B cell (primary cell): ENCODE measurements around the gene RRAGA. TPM values are rescaled to one million over a fixed set of nuclear protein-coding genes. Genes with fewer than 3 reads are reported as not detected.
A peak's percentile ranks its signal among the peaks of the same experiment; 100 is the strongest.

Experiments
- ATAC-seq: fragments of 200-7000 bp; cut with Tn5 transposase; one replicate; pipeline ENCODE4 v1.10.0; 2021; ENCODE audit warnings: low read depth, mild to moderate bottlenecking, moderate number of reproducible peaks, moderate library complexity
- CTCF ChIA-PET: fragments of 350-600 bp; sonication (Branson Sonifier 250); formaldehyde crosslinking; loops from one replicate; lab custom pipeline; 2021; ENCODE audit warnings: antibody characterized with exemption, inconsistent platforms; lab: Charles Lee
- POLR2A ChIA-PET: fragments of 350-600 bp; sonication (Branson Sonifier 250); formaldehyde crosslinking; loops from one replicate; lab custom pipeline; 2021; ENCODE audit warnings: antibody characterized with exemption; lab: Charles Lee
- DNase-seq: peaks from one replicate; pipeline ENCODE4 v3.0.0; 2013
- H2AFZ ChIP-seq: 2 replicates; pipeline ENCODE4 v1.6.1; 2012; ENCODE audit warnings: mild to moderate bottlenecking, low read depth, low read length; ENCODE audit not compliant: insufficient read depth, poor library complexity, severe bottlenecking
- H3K27ac ChIP-seq, 2 donors: 1 replicate in 1 of 2; 2 replicates in 1 of 2; pipeline ENCODE4 v1.5.1; 2012 to 2013; ENCODE audit warnings: low read length in 2 of 2, mild to moderate bottlenecking in 2 of 2, moderate library complexity in 1 of 2
- H3K27me3 ChIP-seq, 4 experiments: fragments of 200-600 bp in 1 of 4; sonication (generic) in 1 of 4; replicated peaks in 1 of 4; 1 replicate in 2 of 4; 2 replicates in 2 of 4; pipeline versions ENCODE4 v1.6.1 to v1.7.0; 2013 to 2016; ENCODE audit warnings: low read length in 3 of 4, mild to moderate bottlenecking in 2 of 4, mixed read lengths in 1 of 4, moderate library complexity in 1 of 4; ENCODE audit not compliant: insufficient read depth in 4 of 4, control insufficient read depth in 3 of 4; ENCODE audit errors: control extremely low read depth in 1 of 4
- H3K36me3 ChIP-seq, 2 experiments: replicated peaks in 1 of 2; 1 replicate in 1 of 2; 2 replicates in 1 of 2; pipeline versions ENCODE4 v1.6.1 to v1.7.1; 2013; ENCODE audit warnings: low read length in 1 of 2; ENCODE audit not compliant: insufficient read depth in 2 of 2, control insufficient read depth in 1 of 2; ENCODE audit errors: control extremely low read depth in 1 of 2, extremely low read depth in 1 of 2
- H3K4me1 ChIP-seq, 2 donors: fragments of 200-600 bp in 1 of 2; sonication (generic) in 1 of 2; 1 replicate in 1 of 2; 2 replicates in 1 of 2; pipeline versions ENCODE4 v1.5.1 to v1.6.1; 2013 to 2017; ENCODE audit warnings: low read length in 2 of 2; ENCODE audit not compliant: control insufficient read depth in 2 of 2, insufficient read depth in 2 of 2
- H3K4me2 ChIP-seq: replicated peaks from 2 replicates; pipeline ENCODE3; 2012; ENCODE audit warnings: mild to moderate bottlenecking, low read depth, low read length; ENCODE audit not compliant: poor library complexity, severe bottlenecking
- H3K4me3 ChIP-seq, 5 experiments: fragments of 200-600 bp in 1 of 5; sonication (generic) in 1 of 5; 1 replicate in 3 of 5; 2 replicates in 2 of 5; pipeline versions ENCODE4 v1.5.1 to v1.7.0; 2011 to 2016; ENCODE audit warnings: low read length in 4 of 5, mild to moderate bottlenecking in 4 of 5, low read depth in 2 of 5, control low read depth in 1 of 5, moderate library complexity in 1 of 5; ENCODE audit not compliant: insufficient read depth in 1 of 5; ENCODE audit errors: control extremely low read depth in 1 of 5, extremely low read depth in 1 of 5
- H3K79me2 ChIP-seq: fragments of 200-600 bp; sonication (generic); one replicate; pipeline ENCODE4 v1.6.0; 2016; ENCODE audit warnings: low read length; ENCODE audit not compliant: control insufficient read depth, insufficient read depth
- H3K9ac ChIP-seq: fragments of 200-600 bp; sonication (generic); 2 replicates; pipeline ENCODE4 v1.6.1; 2017; ENCODE audit warnings: mild to moderate bottlenecking, low read length, moderate library complexity
- H3K9me3 ChIP-seq, 3 donors: one replicate each; pipeline versions ENCODE4 v1.6.1 to v1.7.1; 2013; ENCODE audit warnings: low read length in 2 of 3; ENCODE audit not compliant: control insufficient read depth in 2 of 3, insufficient read depth in 1 of 3; ENCODE audit errors: control extremely low read depth in 1 of 3
- H4K20me1 ChIP-seq: 2 replicates; pipeline ENCODE4 v1.6.0; 2012; ENCODE audit warnings: mild to moderate bottlenecking, low read length; ENCODE audit not compliant: insufficient read depth, control insufficient read depth, poor library complexity, severe bottlenecking
- H3K27ac Mint-ChIP-seq: one replicate; pipeline ENCODE4 v1.8.0; 2021; ENCODE audit warnings: mixed read lengths
- H3K27me3 Mint-ChIP-seq: one replicate; pipeline ENCODE4 v1.8.0; 2021; ENCODE audit warnings: mixed read lengths
- H3K4me1 Mint-ChIP-seq: one replicate; pipeline ENCODE4 v1.8.0; 2021; ENCODE audit warnings: mixed read lengths
- H3K4me3 Mint-ChIP-seq: one replicate; pipeline ENCODE4 v1.8.0; 2021; ENCODE audit warnings: mixed read lengths
- H3K9me3 Mint-ChIP-seq: one replicate; pipeline ENCODE4 v1.8.0; 2022; ENCODE audit warnings: mixed read lengths; ENCODE audit not compliant: insufficient read depth
- EZH2 ChIP-seq: IDR thresholded peaks from 2 replicates; pipeline ENCODE4 v1.6.1; 2012; ENCODE audit warnings: borderline replicate concordance, low read depth, mild to moderate bottlenecking, moderate library complexity, low read length; ENCODE audit not compliant: insufficient read depth, poor library complexity, severe bottlenecking
- WGBS: methylation state at CpG from one replicate; pipeline ENCODE4 v1.1.5; 2013; ENCODE audit warnings: missing lambda C conversion rate; ENCODE audit not compliant: insufficient coverage; 5-methylcytosine and 5-hydroxymethylcytosine counted together
- intact Hi-C: fragments of 100-400 bp; cut with micrococcal nuclease; formaldehyde crosslinking; loops from one replicate; pipeline ENCODE4 v1.10.0; 2022
- polyA plus RNA-seq: library from polyadenylated mRNA; depleted of rRNA; stranded (reverse); fragments of >200 nt; gene quantifications from 2 replicates; pipeline ENCODE4 v1.2.3, GENCODE V29; 2012
- total RNA-seq, 2 donors: library from RNA; stranded (reverse); fragments of 120-200 nt in 1 of 2; gene quantifications; 1 replicate in 1 of 2; 2 replicates in 1 of 2; pipeline versions ENCODE4 v1.2.3 to v1.2.4, GENCODE V29; 2013 to 2022
- TF ChIP-seq, protein P1 (sequence below): fragments of 200-600 bp; IDR thresholded peaks from one replicate; pipeline ENCODE4 v1.8.0; 2022; ENCODE audit warnings: antibody characterized with exemption, mild to moderate bottlenecking

RRAGA gene
- total and polyA plus RNA-seq, 2 donors (not counting 1 experiment from before 2014, with no cell fraction given), result 29.5 to 49.2 TPM

DNA sequence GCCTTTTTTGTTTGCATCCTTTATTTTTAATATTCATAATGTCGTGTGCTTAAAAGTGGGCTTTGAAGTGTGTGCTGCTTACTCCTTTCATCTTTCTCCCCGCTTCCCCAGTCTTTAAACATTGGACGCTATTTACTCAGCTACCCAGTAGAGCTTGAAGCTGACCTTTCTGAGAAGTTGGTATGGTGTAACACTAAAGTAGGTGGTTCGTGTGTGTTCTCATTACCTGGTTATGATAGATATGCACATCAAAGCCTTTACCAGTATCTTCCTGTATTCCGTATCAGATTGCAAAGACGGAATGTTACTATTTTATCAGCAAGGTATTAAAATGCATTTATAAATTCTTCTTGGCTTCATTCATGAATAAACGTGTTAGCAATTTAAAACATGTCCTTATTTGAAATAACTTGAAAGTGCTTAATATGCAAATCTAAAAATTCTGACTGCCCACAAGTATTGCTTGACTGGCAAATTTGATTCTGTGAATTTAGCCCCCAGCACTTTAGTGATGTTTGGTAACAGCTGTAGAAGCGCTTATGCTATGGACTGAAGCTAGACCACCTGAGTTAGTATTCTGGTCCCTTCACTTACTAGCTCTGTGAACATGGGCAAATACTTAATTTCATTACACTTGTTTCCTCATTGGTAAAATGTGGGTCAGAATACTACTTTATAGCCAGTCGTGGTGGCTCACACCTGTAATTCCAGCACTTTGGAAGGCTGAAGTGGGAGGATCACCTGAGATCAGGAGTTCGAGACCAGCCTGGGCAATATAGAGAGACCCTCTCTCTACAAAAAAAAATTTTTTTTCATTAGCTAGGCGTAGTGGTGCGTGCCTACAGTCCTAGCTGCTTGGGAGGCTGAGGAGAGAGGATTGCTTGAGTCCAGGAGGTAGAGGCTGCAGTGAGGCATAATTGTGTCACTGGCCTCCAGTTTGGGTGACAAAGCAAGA, 1.7 kb downstream of the RRAGA start:
- Histone ChIP-seq H3K79me2 (peaks cover 18% of the 10 kb centered on the region), H3K9me3 (peaks cover 0 to 3% (median 0%) of the 10 kb centered on the region in 3 donors), H3K27me3 (no peaks in the 10 kb centered on the region), H3K36me3 (peaks cover 0 to 7% of the 10 kb centered on the region in 2 experiments), H3K27ac (no peak overlapping the region), H3K9ac (peak overlapping the region; percentile 95), H2AFZ (no peak overlapping the region), H3K4me3 (peak overlapping the region; percentile 69 to 92 (median 78)), H3K4me1 (peaks cover 24 to 32% of the 10 kb centered on the region in 2 donors), H4K20me1 (no peaks in the 10 kb centered on the region), H3K4me2 (peak overlapping the region; percentile 78)
- TF ChIP-seq EZH2, result no peak
- TF ChIP-seq, protein P1, sequence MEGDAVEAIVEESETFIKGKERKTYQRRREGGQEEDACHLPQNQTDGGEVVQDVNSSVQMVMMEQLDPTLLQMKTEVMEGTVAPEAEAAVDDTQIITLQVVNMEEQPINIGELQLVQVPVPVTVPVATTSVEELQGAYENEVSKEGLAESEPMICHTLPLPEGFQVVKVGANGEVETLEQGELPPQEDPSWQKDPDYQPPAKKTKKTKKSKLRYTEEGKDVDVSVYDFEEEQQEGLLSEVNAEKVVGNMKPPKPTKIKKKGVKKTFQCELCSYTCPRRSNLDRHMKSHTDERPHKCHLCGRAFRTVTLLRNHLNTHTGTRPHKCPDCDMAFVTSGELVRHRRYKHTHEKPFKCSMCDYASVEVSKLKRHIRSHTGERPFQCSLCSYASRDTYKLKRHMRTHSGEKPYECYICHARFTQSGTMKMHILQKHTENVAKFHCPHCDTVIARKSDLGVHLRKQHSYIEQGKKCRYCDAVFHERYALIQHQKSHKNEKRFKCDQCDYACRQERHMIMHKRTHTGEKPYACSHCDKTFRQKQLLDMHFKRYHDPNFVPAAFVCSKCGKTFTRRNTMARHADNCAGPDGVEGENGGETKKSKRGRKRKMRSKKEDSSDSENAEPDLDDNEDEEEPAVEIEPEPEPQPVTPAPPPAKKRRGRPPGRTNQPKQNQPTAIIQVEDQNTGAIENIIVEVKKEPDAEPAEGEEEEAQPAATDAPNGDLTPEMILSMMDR, result no peak
- Mint-ChIP-seq H3K27ac (peak overlapping the region; percentile 99), H3K4me3 (peak overlapping the region; percentile 98), H3K27me3 (no peaks in the 10 kb centered on the region), H3K9me3 (peaks cover 2% of the 10 kb centered on the region), H3K4me1 (peaks cover 36% of the 10 kb centered on the region)
- intact Hi-C loops, result no loop called here
- DNase-seq (peak; percentile 13), ATAC-seq (no peak)
- POLR2A ChIA-PET, result interaction anchor here (0.6 kb wide), 1 partner anchor 53 kb away, joined by 11 read pairs; no protein-coding TSS in a partner anchor
- CTCF ChIA-PET, result interaction anchor here (0.9 to 4.5 kb wide), 4 partner anchors 75 to 414 kb away, joined by 4 to 25 read pairs (median 7); no protein-coding TSS in a partner anchor
- 100% methylated on average over 1 of the region's 12 CpGs for WGBS

DNA sequence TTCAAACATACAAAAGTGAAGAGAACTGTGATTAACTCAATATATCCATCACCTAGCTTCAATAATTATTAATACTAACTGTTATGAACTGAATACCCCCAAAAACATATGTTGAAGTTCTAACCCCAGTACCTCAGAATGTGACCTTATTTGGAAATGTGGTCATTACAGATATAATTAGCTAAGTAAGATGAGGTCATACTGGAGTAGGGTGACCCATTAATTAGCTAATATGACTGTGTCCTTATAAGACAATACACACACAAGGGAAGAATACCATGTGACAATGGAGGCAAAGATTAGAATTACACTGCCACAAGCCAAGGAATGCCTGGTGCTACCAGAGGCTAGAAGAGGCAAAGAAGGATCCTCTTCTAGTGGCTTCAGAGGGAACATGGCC, 7.8 kb downstream of the RRAGA start:
- no peak overlapping the region for H3K9ac ChIP-seq
- H3K79me2 ChIP-seq, result no peaks in the 10 kb centered on the region
- no peaks in the 10 kb centered on the region for H4K20me1 ChIP-seq
- DNase-seq, result no peak
- Mint-ChIP-seq H3K9me3 (no peaks in the 10 kb centered on the region), H3K4me3 (no peak overlapping the region), H3K27me3 (no peaks in the 10 kb centered on the region), H3K4me1 (peaks cover 1% of the 10 kb centered on the region), H3K27ac (no peak overlapping the region)
- H2AFZ ChIP-seq, result no peak overlapping the region
- peaks cover 7 to 43% of the 10 kb centered on the region in 2 experiments for H3K36me3 ChIP-seq
- no peaks in the 10 kb centered on the region for H3K4me1 ChIP-seq
- H3K9me3 ChIP-seq, result no peaks in the 10 kb centered on the region
- CTCF ChIA-PET, result interaction anchor here (0.5 to 1.3 kb wide), 5 partner anchors 27 to 408 kb away, joined by 3 read pairs; no protein-coding TSS in a partner anchor
- H3K4me3 ChIP-seq, result no peak overlapping the region
- POLR2A ChIA-PET, result no interaction called here
- TF ChIP-seq EZH2, result no peak
- TF ChIP-seq, protein P1, result no peak
- intact Hi-C loops, result no loop called here
- no peaks in the 10 kb centered on the region for H3K27me3 ChIP-seq
- H3K27ac ChIP-seq, result no peak overlapping the region
- no peak overlapping the region for H3K4me2 ChIP-seq
- ATAC-seq, result no peak
